GM10266 (cell line): ENCODE measurements around the gene AFF2.

Experiments used
- DNase-seq: peaks from one replicate; pipeline ENCODE4 v3.0.0; 2012; ENCODE audit errors: extremely low spot score
- TF ChIP-seq, protein P1 (sequence below): IDR thresholded peaks from 2 replicates; pipeline ENCODE4 v1.5.1; 2012; ENCODE audit warnings: mild to moderate bottlenecking, low read depth; ENCODE audit not compliant: control insufficient read depth, insufficient read depth; ENCODE audit errors: missing control alignments

Gene AFF2

DNA sequence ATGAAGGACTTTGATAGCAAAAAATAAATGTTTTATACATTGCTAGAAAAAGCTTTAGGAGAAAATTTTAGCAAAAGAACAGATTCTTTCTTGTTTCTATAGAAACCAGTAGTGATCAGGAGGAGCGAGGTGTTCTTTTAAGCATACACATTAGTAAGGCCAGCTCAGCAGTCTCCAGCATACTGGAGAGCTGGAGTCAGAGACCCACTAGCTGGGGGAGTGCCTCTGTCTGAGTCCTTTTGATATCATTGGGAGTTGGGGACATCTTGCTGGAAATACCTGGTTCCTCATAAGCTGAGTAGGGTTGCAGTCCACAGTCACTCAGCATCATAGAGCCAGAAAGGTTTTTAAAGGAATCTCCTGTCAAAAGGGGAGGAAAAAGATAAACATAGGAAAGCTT is 67.4 kb downstream of the AFF2 start:
- DNase-seq = no peak
- TF ChIP-seq, protein P1, sequence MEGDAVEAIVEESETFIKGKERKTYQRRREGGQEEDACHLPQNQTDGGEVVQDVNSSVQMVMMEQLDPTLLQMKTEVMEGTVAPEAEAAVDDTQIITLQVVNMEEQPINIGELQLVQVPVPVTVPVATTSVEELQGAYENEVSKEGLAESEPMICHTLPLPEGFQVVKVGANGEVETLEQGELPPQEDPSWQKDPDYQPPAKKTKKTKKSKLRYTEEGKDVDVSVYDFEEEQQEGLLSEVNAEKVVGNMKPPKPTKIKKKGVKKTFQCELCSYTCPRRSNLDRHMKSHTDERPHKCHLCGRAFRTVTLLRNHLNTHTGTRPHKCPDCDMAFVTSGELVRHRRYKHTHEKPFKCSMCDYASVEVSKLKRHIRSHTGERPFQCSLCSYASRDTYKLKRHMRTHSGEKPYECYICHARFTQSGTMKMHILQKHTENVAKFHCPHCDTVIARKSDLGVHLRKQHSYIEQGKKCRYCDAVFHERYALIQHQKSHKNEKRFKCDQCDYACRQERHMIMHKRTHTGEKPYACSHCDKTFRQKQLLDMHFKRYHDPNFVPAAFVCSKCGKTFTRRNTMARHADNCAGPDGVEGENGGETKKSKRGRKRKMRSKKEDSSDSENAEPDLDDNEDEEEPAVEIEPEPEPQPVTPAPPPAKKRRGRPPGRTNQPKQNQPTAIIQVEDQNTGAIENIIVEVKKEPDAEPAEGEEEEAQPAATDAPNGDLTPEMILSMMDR = no peak

- no peak for DNase-seq
- TF ChIP-seq, protein P1 = no peak
Measured at GRCh38 chrX:148568763-148569162, 68.3 kb downstream of the AFF2 start.

GRCh38 chrX:148572337-148572736 is 71.9 kb downstream of the AFF2 start:
- TF ChIP-seq, protein P1 = no peak
- no peak for DNase-seq

- no peak for DNase-seq
- TF ChIP-seq, protein P1 = no peak
Measured at GRCh38 chrX:148573119-148573518, 72.7 kb downstream of the AFF2 start.

DNA sequence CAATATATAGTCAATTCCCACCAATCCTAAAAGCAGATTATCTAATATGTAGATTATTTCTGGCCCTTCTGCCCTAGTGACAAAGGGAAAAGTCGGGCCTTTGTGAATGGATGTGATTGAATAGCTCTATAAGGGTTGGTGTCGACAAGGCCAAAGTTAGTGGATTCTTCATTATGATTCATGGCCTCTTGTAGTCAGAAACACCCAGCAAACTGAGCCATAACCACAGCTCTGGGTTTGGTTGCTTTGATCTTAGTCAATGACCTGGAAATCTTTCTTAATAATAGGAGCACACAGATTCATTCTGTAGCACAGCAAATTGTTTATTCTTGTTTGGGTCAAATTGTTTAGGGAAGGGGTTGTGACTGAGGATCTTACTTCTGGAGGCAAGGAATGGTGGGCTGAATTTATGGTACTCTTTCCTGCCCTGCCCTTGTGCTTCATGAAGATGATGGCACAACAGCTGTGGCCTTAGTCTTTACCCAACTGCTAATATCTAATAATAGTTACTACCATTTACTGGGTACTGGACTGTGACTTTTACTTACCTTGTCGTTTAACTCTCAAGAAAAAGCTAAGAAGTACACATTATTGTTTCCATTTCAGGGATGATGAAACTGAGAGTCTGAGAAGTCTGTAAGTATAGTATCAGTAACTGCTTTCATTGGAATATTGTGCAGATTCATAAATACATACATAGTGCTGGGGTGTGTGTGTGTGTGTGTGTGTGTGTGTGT is 74.0 kb downstream of the AFF2 start:
- DNase-seq = no peak
- TF ChIP-seq, protein P1 = no peak

DNA sequence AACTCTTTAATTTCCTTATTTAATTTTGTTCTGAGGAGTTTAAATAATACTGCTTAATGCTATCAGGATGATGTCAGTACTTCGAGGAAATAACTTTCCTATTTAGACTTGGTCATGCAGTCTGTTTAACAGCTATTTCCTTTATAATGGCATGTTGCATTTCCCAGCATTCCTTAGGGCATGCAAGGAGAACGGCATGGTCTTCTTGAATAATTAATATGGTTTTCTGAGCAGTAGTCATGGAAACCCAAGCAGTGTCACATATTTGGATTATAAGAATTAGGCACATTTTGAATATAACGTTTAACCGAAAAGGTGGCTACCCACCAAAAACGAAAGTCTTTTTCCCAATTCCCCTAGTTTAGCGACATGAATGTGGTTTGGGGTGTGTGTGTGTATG is 76.0 kb downstream of the AFF2 start:
- no peak for DNase-seq
- TF ChIP-seq, protein P1 = no peak

GRCh38 chrX:148577741-148578140 is 77.3 kb downstream of the AFF2 start:
- no peak for DNase-seq
- TF ChIP-seq, protein P1 = no peak
